Upper lobe of right lung (tissue), 1 donor: ENCODE data around the gene ARV1. TPM values are rescaled to one million over a fixed set of nuclear protein-coding genes. Genes with fewer than 3 reads are reported as not detected.

Experiments
- ATAC-seq: fragments of 200-7000 bp; cut with Tn5 transposase; one replicate; pipeline ENCODE4 v1.9.1; 2020; ENCODE audit warnings: mild to moderate bottlenecking, moderate library complexity
- DNase-seq: peaks from one replicate; pipeline ENCODE4 v3.0.0-alpha.2; 2020
- H3K27ac ChIP-seq: fragments of 200-600 bp; one replicate; pipeline ENCODE4 v1.8.0; 2022
- H3K27me3 ChIP-seq: fragments of 200-600 bp; one replicate; pipeline ENCODE4 v1.8.0; 2022; ENCODE audit warnings: mild to moderate bottlenecking
- H3K36me3 ChIP-seq: fragments of 200-600 bp; one replicate; pipeline ENCODE4 v1.8.0; 2022
- H3K4me1 ChIP-seq: fragments of 200-600 bp; one replicate; pipeline ENCODE4 v1.8.0; 2022
- H3K4me3 ChIP-seq: fragments of 200-600 bp; one replicate; pipeline ENCODE4 v1.8.0; 2022; ENCODE audit warnings: mild to moderate bottlenecking
- H3K9me3 ChIP-seq: fragments of 200-600 bp; one replicate; pipeline ENCODE4 v1.8.0; 2022
- intact Hi-C: fragments of 100-400 bp; cut with DNase I; formaldehyde crosslinking; loops from one replicate; pipeline ENCODE4 v1.11.0; 2022
- total RNA-seq: library from RNA; stranded (reverse); fragmentation: NEBNext Ultra II Directional; extraction: Animal tissue kit (Norgen Biotek cat#: 25700); gene quantifications from one replicate; pipeline ENCODE4 v1.2.1, GENCODE V29; 2021
- TF ChIP-seq, protein P1 (sequence below): fragments of 200-600 bp; IDR thresholded peaks from one replicate; pipeline ENCODE4 v1.8.0; 2022; ENCODE audit warnings: antibody characterized with exemption
- donor health status: DM: no; HTN: yes; CAD: no; lungs with severe emphysema.

Gene ARV1
- total RNA-seq, 1 donor from 2014 or later, result 19.9 TPM

DNA sequence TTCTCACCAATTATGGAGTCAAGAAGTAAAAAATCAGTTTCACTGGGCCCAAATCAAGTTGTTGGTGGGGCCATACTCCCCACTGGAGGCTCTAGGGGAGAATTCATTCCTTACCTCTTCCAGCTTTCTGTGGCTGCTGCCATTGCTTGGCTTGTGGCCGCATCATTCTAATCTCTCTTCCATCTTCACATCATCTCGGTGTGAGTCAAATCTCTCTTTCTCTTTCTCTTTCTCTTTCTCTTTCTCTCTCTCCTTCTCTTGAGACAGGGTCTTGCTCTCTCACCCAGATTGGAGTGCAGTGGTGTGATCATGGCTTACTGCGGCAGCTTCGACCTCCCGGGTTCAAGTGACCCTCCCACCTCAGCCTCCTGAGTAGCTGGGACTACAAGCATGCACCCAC, 33.1 kb downstream of the ARV1 start:
- Histone ChIP-seq H3K36me3 (no peaks in the 10 kb centered on the region), H3K4me1 (no peaks in the 10 kb centered on the region), H3K27ac (no peak overlapping the region), H3K27me3 (no peaks in the 10 kb centered on the region), H3K4me3 (no peak overlapping the region), H3K9me3 (peaks cover 11% of the 10 kb centered on the region)
- intact Hi-C loops, result no loop called here
- TF ChIP-seq, protein P1, sequence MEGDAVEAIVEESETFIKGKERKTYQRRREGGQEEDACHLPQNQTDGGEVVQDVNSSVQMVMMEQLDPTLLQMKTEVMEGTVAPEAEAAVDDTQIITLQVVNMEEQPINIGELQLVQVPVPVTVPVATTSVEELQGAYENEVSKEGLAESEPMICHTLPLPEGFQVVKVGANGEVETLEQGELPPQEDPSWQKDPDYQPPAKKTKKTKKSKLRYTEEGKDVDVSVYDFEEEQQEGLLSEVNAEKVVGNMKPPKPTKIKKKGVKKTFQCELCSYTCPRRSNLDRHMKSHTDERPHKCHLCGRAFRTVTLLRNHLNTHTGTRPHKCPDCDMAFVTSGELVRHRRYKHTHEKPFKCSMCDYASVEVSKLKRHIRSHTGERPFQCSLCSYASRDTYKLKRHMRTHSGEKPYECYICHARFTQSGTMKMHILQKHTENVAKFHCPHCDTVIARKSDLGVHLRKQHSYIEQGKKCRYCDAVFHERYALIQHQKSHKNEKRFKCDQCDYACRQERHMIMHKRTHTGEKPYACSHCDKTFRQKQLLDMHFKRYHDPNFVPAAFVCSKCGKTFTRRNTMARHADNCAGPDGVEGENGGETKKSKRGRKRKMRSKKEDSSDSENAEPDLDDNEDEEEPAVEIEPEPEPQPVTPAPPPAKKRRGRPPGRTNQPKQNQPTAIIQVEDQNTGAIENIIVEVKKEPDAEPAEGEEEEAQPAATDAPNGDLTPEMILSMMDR, result no peak
- no peak for ATAC-seq
- no peak for DNase-seq

DNA sequence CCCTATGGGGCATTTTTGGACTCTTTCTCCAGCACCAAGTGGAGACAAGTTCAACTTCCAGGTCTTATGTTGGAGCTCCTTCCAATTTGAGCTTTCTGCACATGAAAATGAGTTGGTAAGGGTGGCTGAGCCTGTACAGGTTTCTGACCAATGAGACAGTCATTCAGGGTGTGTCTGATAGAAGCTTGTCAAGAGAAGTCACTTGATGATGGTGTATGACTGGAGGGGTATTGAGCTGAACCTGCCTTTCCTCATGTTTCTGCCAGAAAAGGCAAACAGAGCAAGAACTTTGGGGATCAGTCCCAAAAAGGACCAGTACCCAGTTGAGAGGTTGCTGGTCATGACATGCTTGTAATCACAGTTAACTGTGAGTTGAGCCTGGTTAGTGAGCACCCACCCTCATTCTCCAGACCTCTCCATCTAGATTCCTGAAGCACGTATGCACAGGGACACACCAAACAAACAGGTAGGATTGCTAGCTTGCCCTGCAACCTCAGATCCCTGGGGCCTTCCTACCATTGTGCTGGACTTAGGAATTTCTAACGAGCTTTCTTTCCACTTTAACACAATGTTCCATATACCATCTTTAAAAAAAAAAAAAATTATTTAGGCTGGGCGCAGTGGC, 34.6 kb downstream of the ARV1 start:
- H3K4me1 ChIP-seq, result no peaks in the 10 kb centered on the region
- no peak for ATAC-seq
- H3K9me3 ChIP-seq, result no peaks in the 10 kb centered on the region
- TF ChIP-seq, protein P1, result no peak
- intact Hi-C loops, result no loop called here
- H3K27ac ChIP-seq, result no peak overlapping the region
- DNase-seq, result no peak
- no peaks in the 10 kb centered on the region for H3K27me3 ChIP-seq
- no peak overlapping the region for H3K4me3 ChIP-seq
- H3K36me3 ChIP-seq, result no peaks in the 10 kb centered on the region

DNA sequence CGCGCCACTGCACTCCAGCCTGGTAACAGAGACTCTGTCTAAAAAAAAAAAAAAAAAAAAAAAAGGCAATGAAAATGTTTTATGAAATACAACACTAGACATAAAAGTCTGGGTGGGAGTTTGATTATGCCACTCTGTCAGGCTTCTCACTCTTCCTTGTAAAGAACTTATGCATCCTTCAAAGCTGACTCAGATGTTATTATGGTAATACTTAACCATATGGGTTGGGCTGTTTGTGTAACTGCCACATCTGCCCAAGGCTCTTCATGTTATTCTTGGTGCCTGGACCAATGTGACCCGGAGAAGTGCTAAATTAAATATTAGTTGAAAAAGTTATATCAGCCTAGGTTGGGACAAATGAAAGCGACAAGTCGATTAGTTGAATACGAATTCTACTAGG, 37.3 kb downstream of the ARV1 start:
- H3K9me3 ChIP-seq, result no peaks in the 10 kb centered on the region
- TF ChIP-seq, protein P1, result no peak
- intact Hi-C loops, result no loop called here
- H3K27ac ChIP-seq, result no peak overlapping the region
- no peak for DNase-seq
- no peaks in the 10 kb centered on the region for H3K27me3 ChIP-seq
- ATAC-seq, result no peak
- H3K36me3 ChIP-seq, result peaks cover 5% of the 10 kb centered on the region
- peaks cover 17% of the 10 kb centered on the region for H3K4me1 ChIP-seq
- H3K4me3 ChIP-seq, result no peak overlapping the region

DNA sequence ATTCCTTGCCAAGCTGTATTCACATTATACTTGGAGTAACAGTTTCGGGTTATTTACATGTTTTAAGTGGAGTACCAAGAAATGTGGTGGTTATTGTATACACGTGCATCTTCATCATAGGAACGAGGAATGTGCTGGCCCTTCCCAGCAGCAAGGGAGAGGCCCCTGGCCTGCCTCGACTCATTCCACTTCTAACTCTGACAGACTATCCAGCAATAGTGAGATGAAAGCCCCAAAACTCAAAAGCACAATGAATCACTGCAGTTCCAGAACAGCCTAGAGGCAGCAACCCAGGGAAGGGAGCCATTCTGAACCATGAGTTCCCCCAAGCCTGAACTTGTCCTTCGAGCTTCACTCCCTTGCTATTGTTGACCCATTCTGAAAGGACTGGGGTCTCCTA, 38.1 kb downstream of the ARV1 start:
- Histone ChIP-seq H3K4me3 (no peak overlapping the region), H3K27me3 (no peaks in the 10 kb centered on the region), H3K4me1 (peaks cover 18% of the 10 kb centered on the region), H3K27ac (no peak overlapping the region), H3K36me3 (peaks cover 5% of the 10 kb centered on the region), H3K9me3 (no peaks in the 10 kb centered on the region)
- no peak for ATAC-seq
- no peak for DNase-seq
- TF ChIP-seq, protein P1, result no peak
- intact Hi-C loops, result no loop called here

DNA sequence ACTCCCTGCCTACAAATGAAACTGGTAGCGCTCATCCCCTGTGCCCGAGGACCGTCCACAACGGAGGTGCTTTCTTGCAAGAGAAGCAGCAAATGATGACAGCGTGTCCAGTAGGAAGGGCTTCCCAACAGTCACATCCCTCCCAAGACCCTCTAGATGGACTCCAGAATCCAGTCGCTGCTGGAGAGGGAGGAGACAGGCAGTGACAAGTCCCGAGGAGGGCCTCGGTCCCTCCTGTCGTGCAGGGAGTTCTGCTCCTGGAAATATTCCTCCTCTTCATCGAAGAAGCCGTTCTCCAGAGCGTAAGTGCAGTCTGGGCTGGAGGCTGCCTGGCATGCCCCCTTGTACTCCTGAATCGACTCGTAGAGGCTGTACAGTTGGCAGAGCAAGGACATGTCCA, 40.8 kb downstream of the ARV1 start:
- no peak for DNase-seq
- H3K9me3 ChIP-seq, result no peaks in the 10 kb centered on the region
- intact Hi-C loops, result no loop called here
- H3K4me1 ChIP-seq, result peaks cover 18% of the 10 kb centered on the region
- no peak overlapping the region for H3K4me3 ChIP-seq
- H3K27ac ChIP-seq, result peak overlapping the region; percentile 59
- no peak for ATAC-seq
- TF ChIP-seq, protein P1, result no peak
- H3K27me3 ChIP-seq, result no peaks in the 10 kb centered on the region
- H3K36me3 ChIP-seq, result peaks cover 5% of the 10 kb centered on the region

DNA sequence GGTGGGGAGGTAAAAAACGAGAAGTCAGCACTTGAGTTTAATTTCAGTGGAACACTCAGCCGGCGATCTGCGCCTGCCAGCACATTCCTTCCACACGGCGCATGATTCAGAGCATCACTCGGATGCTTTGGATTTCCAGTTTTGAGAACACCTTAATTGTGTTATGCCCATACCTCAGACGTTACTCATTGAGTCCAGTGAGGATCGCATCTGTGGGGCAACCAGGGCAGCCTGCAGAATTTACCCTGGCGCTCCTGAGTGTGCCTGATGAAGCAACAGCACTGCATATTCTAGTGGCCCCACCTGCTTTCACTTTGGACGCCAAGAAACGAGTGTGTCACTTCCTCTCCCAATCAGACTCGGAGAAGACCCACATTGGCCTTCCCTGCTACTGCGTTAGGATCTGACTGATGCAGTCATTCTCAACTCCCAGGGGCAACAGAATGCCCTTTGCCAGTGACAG, 41.3 kb downstream of the ARV1 start:
- TF ChIP-seq, protein P1, result no peak
- peaks cover 18% of the 10 kb centered on the region for H3K4me1 ChIP-seq
- H3K4me3 ChIP-seq, result peak overlapping the region; percentile 19
- DNase-seq (no peak), ATAC-seq (peak; percentile 65)
- H3K27me3 ChIP-seq, result no peaks in the 10 kb centered on the region
- no peaks in the 10 kb centered on the region for H3K9me3 ChIP-seq
- H3K36me3 ChIP-seq, result peaks cover 5% of the 10 kb centered on the region
- H3K27ac ChIP-seq, result peak overlapping the region; percentile 59
- intact Hi-C loops, result no loop called here
